Measurements from ENCODE around the gene HRAS. TPM values are rescaled to one million over a fixed set of nuclear protein-coding genes. Genes with fewer than 3 reads are reported as not detected.

HRAS gene
- total RNA-seq, 1 experiment from 2014 or later, result 69.0 TPM

- intact Hi-C loops (cut with micrococcal nuclease; ENCODE audit: unreplicated experiment), result no loop called here
- H3K4me1 ChIP-seq, result peaks cover 6% of the 10 kb centered on the region; the same call in 1 of the 2 replicates
- Mint-ChIP-seq H3K9me3 (ENCODE audit: unreplicated experiment) (peaks cover 15% of the 10 kb centered on the region), H3K27ac (ENCODE audit: unreplicated experiment) (no peak overlapping the region), H3K4me3 (ENCODE audit: unreplicated experiment) (no peak overlapping the region), H3K36me3 (ENCODE audit: insufficient read depth, unreplicated experiment) (peaks cover 29% of the 10 kb centered on the region), H3K4me1 (ENCODE audit: low read depth, unreplicated experiment) (no peaks in the 10 kb centered on the region), H3K27me3 (ENCODE audit: insufficient read depth, unreplicated experiment) (no peaks in the 10 kb centered on the region)
- POLR2A ChIA-PET, result interaction anchor here (0.6 kb wide), 2 partner anchors 63 to 173 kb away, joined by 4 to 6 read pairs; no protein-coding TSS in a partner anchor
- BruUV-seq (replicated peaks), result no TSS peak
- CTCF ChIA-PET, result no interaction called here
- H3K27me3 ChIP-seq (replicated peaks; ENCODE audit: control insufficient read depth, insufficient read depth, low read length), result no peaks in the 10 kb centered on the region
- no peak overlapping the region for H3K4me3 ChIP-seq (ENCODE audit: low read depth, low read length)
- DNase-seq, result no peak
- H3K36me3 ChIP-seq (ENCODE audit: control insufficient read depth, insufficient read depth, low read length), result no peaks in the 10 kb centered on the region; the same call in 1 of the 2 replicates
- peaks cover 6% of the 10 kb centered on the region; the same call in 1 of the 2 replicates for H3K9me3 ChIP-seq
- TF ChIP-seq CTCF (IDR thresholded peaks at IDR 0.05; ENCODE audit: insufficient read depth in 1 of 2, low read depth in 1 of 2, low read length in 1 of 2, severe bottlenecking in 1 of 2, unreplicated experiment in 1 of 2), result no peak
Measured at GRCh38 chr11:512761-513595, 22.4 kb downstream of the HRAS start.

GRCh38 chr11:508956-509355 lies 26.4 kb downstream of the HRAS start:
- Histone ChIP-seq H3K4me3 (ENCODE audit: low read depth, low read length) (no peak overlapping the region), H3K27me3 (replicated peaks; ENCODE audit: control insufficient read depth, insufficient read depth, low read length) (no peaks in the 10 kb centered on the region), H3K9me3 (no peaks in the 10 kb centered on the region), H3K4me1 (peaks cover 7% of the 10 kb centered on the region), H3K36me3 (ENCODE audit: control insufficient read depth, insufficient read depth, low read length) (no peaks in the 10 kb centered on the region; the same call in none of the 2 replicates)
- H3K36me3 Mint-ChIP-seq (ENCODE audit: insufficient read depth, unreplicated experiment), result peaks cover 44% of the 10 kb centered on the region
- no peaks in the 10 kb centered on the region for H3K9me3 Mint-ChIP-seq (ENCODE audit: unreplicated experiment)
- peak overlapping the region; percentile 22 for H3K4me3 Mint-ChIP-seq (ENCODE audit: unreplicated experiment)
- CTCF ChIA-PET, result no interaction called here
- H3K27me3 Mint-ChIP-seq (ENCODE audit: insufficient read depth, unreplicated experiment), result no peaks in the 10 kb centered on the region
- no peaks in the 10 kb centered on the region for H3K4me1 Mint-ChIP-seq (ENCODE audit: low read depth, unreplicated experiment)
- no peak for TF ChIP-seq CTCF (IDR thresholded peaks at IDR 0.05; ENCODE audit: insufficient read depth in 1 of 2, low read depth in 1 of 2, low read length in 1 of 2, severe bottlenecking in 1 of 2, unreplicated experiment in 1 of 2)
- H3K27ac Mint-ChIP-seq (ENCODE audit: unreplicated experiment), result no peak overlapping the region
- POLR2A ChIA-PET, result no interaction called here
- intact Hi-C loops (cut with micrococcal nuclease; ENCODE audit: unreplicated experiment), result loop anchor here (5.0 kb wide), 1 partner anchor 57 kb away; the partner anchor contains the start of gene PTDSS2
- no peak for DNase-seq
- TSS peak; percentile 30 for BruUV-seq (replicated peaks)

- Mint-ChIP-seq H3K4me3 (ENCODE audit: unreplicated experiment) (peak overlapping the region; percentile 96), H3K36me3 (ENCODE audit: insufficient read depth, unreplicated experiment) (peaks cover 44% of the 10 kb centered on the region), H3K27ac (ENCODE audit: unreplicated experiment) (peak overlapping the region; percentile 100), H3K9me3 (ENCODE audit: unreplicated experiment) (no peaks in the 10 kb centered on the region), H3K4me1 (ENCODE audit: low read depth, unreplicated experiment) (no peaks in the 10 kb centered on the region), H3K27me3 (ENCODE audit: insufficient read depth, unreplicated experiment) (no peaks in the 10 kb centered on the region)
- intact Hi-C loops (cut with micrococcal nuclease; ENCODE audit: unreplicated experiment), result loop anchor here (2.0 to 5.0 kb wide), 2 partner anchors 29 to 56 kb away; partner anchors contain the start of genes LRRC56 and PTDSS2
- BruUV-seq (replicated peaks), result TSS peak; percentile 20
- ChIA-PET CTCF (no interaction called here), POLR2A (no interaction called here)
- no peaks in the 10 kb centered on the region for H3K9me3 ChIP-seq
- TF ChIP-seq CTCF (IDR thresholded peaks at IDR 0.05; ENCODE audit: insufficient read depth in 1 of 2, low read depth in 1 of 2, low read length in 1 of 2, severe bottlenecking in 1 of 2, unreplicated experiment in 1 of 2), result no peak
- peaks cover 7% of the 10 kb centered on the region for H3K4me1 ChIP-seq
- peak overlapping the region; percentile 100 for H3K4me3 ChIP-seq (ENCODE audit: low read depth, low read length)
- no peaks in the 10 kb centered on the region; the same call in none of the 2 replicates for H3K36me3 ChIP-seq (ENCODE audit: control insufficient read depth, insufficient read depth, low read length)
- DNase-seq, result no peak
- no peaks in the 10 kb centered on the region for H3K27me3 ChIP-seq (replicated peaks; ENCODE audit: control insufficient read depth, insufficient read depth, low read length)
Measured at GRCh38 chr11:507727-508515, 27.5 kb downstream of the HRAS start.
